ENCODE results near the gene HAPLN3. TPM values are rescaled to one million over a fixed set of nuclear protein-coding genes. Genes with fewer than 3 reads are reported as not detected.

Gene HAPLN3
- total RNA-seq, 2 donors from 2014 or later = 1.9 to 3.6 TPM

DNA sequence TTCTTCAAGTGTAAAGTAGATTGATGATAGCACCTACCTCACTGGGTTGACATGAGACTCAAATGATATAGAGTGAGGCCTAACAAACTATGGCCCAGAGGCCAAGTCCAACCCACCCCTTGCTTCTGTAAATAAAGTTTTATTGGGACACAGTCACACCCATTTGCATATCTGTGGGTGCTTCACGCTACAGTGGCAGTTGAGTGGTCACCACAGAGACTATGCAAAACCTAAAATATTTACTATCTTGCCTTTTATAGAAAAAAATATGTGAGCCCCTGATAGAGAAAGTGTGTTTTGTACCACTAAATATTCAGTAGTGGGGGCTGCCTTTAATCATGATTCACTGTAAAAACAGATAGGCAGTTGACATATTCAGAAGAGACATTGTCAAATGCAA, 54.1 kb downstream of the HAPLN3 start:
- no peaks in the 10 kb centered on the region for H3K27me3 ChIP-seq
- H3K4me3 ChIP-seq = no peak overlapping the region
- H3K9me3 ChIP-seq = no peaks in the 10 kb centered on the region
- H3K4me1 ChIP-seq = no peaks in the 10 kb centered on the region
- intact Hi-C loops (cut with DNase I) = no loop called here
- no peaks in the 10 kb centered on the region for H3K36me3 ChIP-seq
- no peak overlapping the region for H3K9ac ChIP-seq (ENCODE audit: low read depth in 2 of 2, low read length in 2 of 2)
- TF ChIP-seq, protein P1, sequence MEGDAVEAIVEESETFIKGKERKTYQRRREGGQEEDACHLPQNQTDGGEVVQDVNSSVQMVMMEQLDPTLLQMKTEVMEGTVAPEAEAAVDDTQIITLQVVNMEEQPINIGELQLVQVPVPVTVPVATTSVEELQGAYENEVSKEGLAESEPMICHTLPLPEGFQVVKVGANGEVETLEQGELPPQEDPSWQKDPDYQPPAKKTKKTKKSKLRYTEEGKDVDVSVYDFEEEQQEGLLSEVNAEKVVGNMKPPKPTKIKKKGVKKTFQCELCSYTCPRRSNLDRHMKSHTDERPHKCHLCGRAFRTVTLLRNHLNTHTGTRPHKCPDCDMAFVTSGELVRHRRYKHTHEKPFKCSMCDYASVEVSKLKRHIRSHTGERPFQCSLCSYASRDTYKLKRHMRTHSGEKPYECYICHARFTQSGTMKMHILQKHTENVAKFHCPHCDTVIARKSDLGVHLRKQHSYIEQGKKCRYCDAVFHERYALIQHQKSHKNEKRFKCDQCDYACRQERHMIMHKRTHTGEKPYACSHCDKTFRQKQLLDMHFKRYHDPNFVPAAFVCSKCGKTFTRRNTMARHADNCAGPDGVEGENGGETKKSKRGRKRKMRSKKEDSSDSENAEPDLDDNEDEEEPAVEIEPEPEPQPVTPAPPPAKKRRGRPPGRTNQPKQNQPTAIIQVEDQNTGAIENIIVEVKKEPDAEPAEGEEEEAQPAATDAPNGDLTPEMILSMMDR (IDR thresholded peaks at IDR 0.05) = no peak
- no peak for DNase-seq
- H3K27ac ChIP-seq = no peak overlapping the region

DNA sequence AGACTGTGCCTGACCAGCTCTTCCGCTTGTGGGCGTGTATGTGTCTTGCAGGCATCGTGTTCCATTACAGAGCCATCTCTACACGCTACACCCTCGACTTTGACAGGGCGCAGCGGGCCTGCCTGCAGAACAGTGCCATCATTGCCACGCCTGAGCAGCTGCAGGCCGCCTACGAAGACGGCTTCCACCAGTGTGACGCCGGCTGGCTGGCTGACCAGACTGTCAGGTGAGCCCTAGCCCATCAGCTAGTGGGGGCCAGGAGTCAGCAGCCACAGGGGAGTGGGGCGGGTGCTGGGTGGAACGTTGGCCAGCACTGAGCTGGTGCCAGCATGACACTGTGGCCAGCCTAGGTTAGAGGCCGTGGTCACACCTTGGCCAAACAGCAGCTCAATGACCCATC, 55.4 kb downstream of the HAPLN3 start:
- DNase-seq = no peak
- intact Hi-C loops (cut with DNase I) = loop anchor here (10.0 kb wide), 2 partner anchors 215 to 365 kb away; partner anchors contain the start of gene AEN
- TF ChIP-seq, protein P1 (IDR thresholded peaks at IDR 0.05) = no peak
- H3K27me3 ChIP-seq = no peaks in the 10 kb centered on the region
- H3K9ac ChIP-seq (ENCODE audit: low read depth in 2 of 2, low read length in 2 of 2) = no peak overlapping the region
- H3K9me3 ChIP-seq = no peaks in the 10 kb centered on the region
- H3K27ac ChIP-seq = no peak overlapping the region
- H3K4me3 ChIP-seq = no peak overlapping the region
- no peaks in the 10 kb centered on the region for H3K4me1 ChIP-seq
- no peaks in the 10 kb centered on the region for H3K36me3 ChIP-seq

DNA sequence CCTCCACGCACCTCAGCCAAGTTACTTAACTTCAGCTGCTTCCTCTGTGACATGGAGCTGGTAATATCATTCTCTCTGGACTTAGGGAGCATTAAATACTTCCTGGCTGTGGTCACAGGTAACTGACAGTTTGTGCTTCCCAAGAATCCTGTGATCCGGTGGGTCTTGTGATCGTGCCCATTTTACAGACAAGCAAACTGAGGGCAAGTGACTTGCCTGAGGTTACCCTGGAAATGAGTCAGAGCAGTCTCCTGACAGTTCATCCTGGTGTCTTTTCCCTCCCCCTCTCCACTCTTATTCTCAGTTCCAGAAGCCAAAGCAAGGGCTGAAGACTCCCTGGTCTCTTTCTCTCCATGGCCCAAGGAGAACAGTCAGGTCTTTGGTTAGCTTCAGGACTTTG, 56.2 kb downstream of the HAPLN3 start:
- DNase-seq = no peak
- no peak overlapping the region for H3K9ac ChIP-seq (ENCODE audit: low read depth in 2 of 2, low read length in 2 of 2)
- no peaks in the 10 kb centered on the region for H3K4me1 ChIP-seq
- H3K36me3 ChIP-seq = no peaks in the 10 kb centered on the region
- TF ChIP-seq, protein P1 (IDR thresholded peaks at IDR 0.05) = no peak
- no peak overlapping the region for H3K4me3 ChIP-seq
- intact Hi-C loops (cut with DNase I) = loop anchor here (10.0 kb wide), 2 partner anchors 214 to 364 kb away; partner anchors contain the start of gene AEN
- H3K9me3 ChIP-seq = no peaks in the 10 kb centered on the region
- no peak overlapping the region for H3K27ac ChIP-seq
- H3K27me3 ChIP-seq = no peaks in the 10 kb centered on the region

DNA sequence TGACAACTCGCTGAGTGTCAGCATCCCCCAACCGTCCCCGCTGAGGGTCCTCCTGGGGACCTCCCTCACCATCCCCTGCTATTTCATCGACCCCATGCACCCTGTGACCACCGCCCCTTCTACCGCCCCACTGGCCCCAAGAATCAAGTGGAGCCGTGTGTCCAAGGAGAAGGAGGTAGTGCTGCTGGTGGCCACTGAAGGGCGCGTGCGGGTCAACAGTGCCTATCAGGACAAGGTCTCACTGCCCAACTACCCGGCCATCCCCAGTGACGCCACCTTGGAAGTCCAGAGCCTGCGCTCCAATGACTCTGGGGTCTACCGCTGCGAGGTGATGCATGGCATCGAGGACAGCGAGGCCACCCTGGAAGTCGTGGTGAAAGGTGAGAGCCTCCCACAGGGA, 56.7 kb downstream of the HAPLN3 start:
- no peak overlapping the region for H3K27ac ChIP-seq
- no peak overlapping the region for H3K4me3 ChIP-seq
- no peak for DNase-seq
- no peaks in the 10 kb centered on the region for H3K9me3 ChIP-seq
- no peaks in the 10 kb centered on the region for H3K36me3 ChIP-seq
- H3K4me1 ChIP-seq = no peaks in the 10 kb centered on the region
- TF ChIP-seq, protein P1 (IDR thresholded peaks at IDR 0.05) = no peak
- intact Hi-C loops (cut with DNase I) = loop anchor here (10.0 kb wide), 2 partner anchors 214 to 364 kb away; partner anchors contain the start of gene AEN
- no peak overlapping the region for H3K9ac ChIP-seq (ENCODE audit: low read depth in 2 of 2, low read length in 2 of 2)
- no peaks in the 10 kb centered on the region for H3K27me3 ChIP-seq

DNA sequence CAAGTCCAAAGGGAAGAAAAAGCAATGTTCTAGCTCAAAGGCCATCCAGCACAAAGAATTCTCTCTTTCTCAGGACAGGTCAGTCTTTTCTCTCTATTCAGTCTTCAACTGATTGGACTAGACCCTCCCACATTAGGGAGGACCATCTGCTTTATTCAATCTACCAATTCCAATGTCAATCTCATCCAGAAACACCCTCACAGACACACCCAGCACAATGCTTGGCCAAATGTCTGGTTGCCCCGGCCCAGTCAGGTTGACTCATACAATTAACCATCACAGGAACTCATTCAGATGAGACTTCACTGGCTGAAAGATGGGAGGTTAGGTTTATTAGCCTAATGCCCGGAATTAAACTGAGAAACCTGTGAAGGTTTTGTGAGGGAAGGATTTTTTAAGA, 59.7 kb downstream of the HAPLN3 start:
- DNase-seq = no peak
- TF ChIP-seq, protein P1 (IDR thresholded peaks at IDR 0.05) = no peak
- intact Hi-C loops (cut with DNase I) = loop anchor here (10.0 kb wide), 2 partner anchors 211 to 361 kb away; partner anchors contain the start of gene AEN

More for the DNA sequence above, 59.7 kb downstream of the HAPLN3 start:
- Histone ChIP-seq H3K4me3 (no peak overlapping the region), H3K9me3 (no peaks in the 10 kb centered on the region), H3K27ac (no peak overlapping the region), H3K36me3 (no peaks in the 10 kb centered on the region), H3K9ac (ENCODE audit: low read depth in 2 of 2, low read length in 2 of 2) (no peak overlapping the region), H3K4me1 (no peaks in the 10 kb centered on the region), H3K27me3 (no peaks in the 10 kb centered on the region)
